Endothelial cell of umbilical vein (primary cell): ENCODE data around the gene ROCK2. TPM values are rescaled to one million over a fixed set of nuclear protein-coding genes. Genes with fewer than 3 reads are reported as not detected.

Experiments
- BruUV-seq: library from RNA; stranded (reverse); fragments of 400-500 nt; replicated peaks from 2 replicates; lab custom pipeline; 2021; lab: Mats Ljungman, UMichigan
- CTCF ChIA-PET: fragments of 300-600, 350-600 bp; sonication (Branson Sonifier 250); formaldehyde crosslinking; loops from one replicate; lab custom pipeline; 2021; ENCODE audit warnings: antibody characterized with exemption, inconsistent platforms; lab: Charles Lee
- POLR2A ChIA-PET: fragments of 300-600, 350-600 bp; sonication (Branson Sonifier 250); formaldehyde crosslinking; loops from one replicate; lab custom pipeline; 2021; ENCODE audit warnings: antibody characterized with exemption, inconsistent platforms; lab: Charles Lee
- DNase-seq: peaks from one replicate; pipeline ENCODE4 v3.0.0-alpha.2; 2011; ENCODE audit warnings: low read depth, low spot score
- FAIRE-seq: peaks from 2 replicates; lab custom pipeline; 2011; peaks lifted over from hg19 to GRCh38; lab: Jason Lieb, UNC
- H2AFZ ChIP-seq: 2 replicates; pipeline ENCODE4 v1.6.0; 2012; ENCODE audit warnings: low read depth, low read length, control low read depth, inconsistent platforms
- H3K27ac ChIP-seq: 2 replicates; pipeline ENCODE4 v1.5.1; 2011; ENCODE audit warnings: low read depth, mild to moderate bottlenecking, control low read depth, low read length, moderate library complexity; ENCODE audit not compliant: insufficient read depth
- H3K27me3 ChIP-seq, 2 experiments: 2 replicates each; pipeline versions ENCODE4 v1.6.0 to v1.6.1; 2011; ENCODE audit warnings: low read length in 2 of 2, mixed read lengths in 1 of 2; ENCODE audit not compliant: control insufficient read depth in 2 of 2, insufficient read depth in 2 of 2
- H3K36me3 ChIP-seq, 2 experiments: 2 replicates in 1 of 2; 3 replicates in 1 of 2; pipeline ENCODE4 v1.5.1; 2011; ENCODE audit warnings: low read length in 2 of 2, mild to moderate bottlenecking in 1 of 2, moderate library complexity in 1 of 2; ENCODE audit not compliant: control insufficient read depth in 2 of 2, insufficient read depth in 2 of 2; ENCODE audit errors: extremely low read depth in 1 of 2
- H3K4me1 ChIP-seq: 3 replicates; pipeline ENCODE4 v1.5.1; 2011; ENCODE audit warnings: mild to moderate bottlenecking, low read length; ENCODE audit not compliant: control insufficient read depth, insufficient read depth; ENCODE audit errors: extremely low read depth
- H3K4me2 ChIP-seq: 2 replicates; pipeline ENCODE4 v1.6.1; 2011; ENCODE audit warnings: low read length, control low read depth, mixed read lengths; ENCODE audit not compliant: insufficient read depth
- H3K4me3 ChIP-seq, 3 experiments: fragments of 200-600 bp in 1 of 3; sonication (generic), shearing (Covaris generic) in 1 of 3; replicated peaks in 1 of 3; 2 replicates each; pipeline ENCODE4 v1.5.1; 2011 to 2016; ENCODE audit warnings: control low read depth in 3 of 3, low read length in 3 of 3, mild to moderate bottlenecking in 2 of 3, inconsistent platforms in 1 of 3, low read depth in 1 of 3, moderate library complexity in 1 of 3; ENCODE audit not compliant: insufficient read depth in 1 of 3
- H3K79me2 ChIP-seq: 2 replicates; pipeline ENCODE4 v1.6.0; 2012; ENCODE audit warnings: low read length, inconsistent platforms; ENCODE audit not compliant: control insufficient read depth, insufficient read depth
- H3K9ac ChIP-seq: replicated peaks from 2 replicates; pipeline ENCODE3; 2011; ENCODE audit warnings: low read length, control low read depth; ENCODE audit not compliant: insufficient read depth; ENCODE audit errors: extremely low read depth
- H3K9me1 ChIP-seq: replicated peaks from 3 replicates; pipeline ENCODE4 v1.6.0; 2011; ENCODE audit warnings: mild to moderate bottlenecking, low read length; ENCODE audit not compliant: control insufficient read depth, insufficient read depth; ENCODE audit errors: extremely low read depth
- H3K9me3 ChIP-seq: replicated peaks from 2 replicates; pipeline ENCODE4 v1.5.1; 2012; ENCODE audit warnings: low read length, inconsistent platforms; ENCODE audit not compliant: control insufficient read depth, insufficient read depth
- H4K20me1 ChIP-seq: replicated peaks from 2 replicates; pipeline ENCODE3; 2011; ENCODE audit warnings: mild to moderate bottlenecking, low read length; ENCODE audit not compliant: control insufficient read depth, insufficient read depth; ENCODE audit errors: extremely low read depth
- EZH2 ChIP-seq: IDR thresholded peaks from 2 replicates; pipeline ENCODE4 v1.6.1; 2012; ENCODE audit warnings: borderline replicate concordance, low read depth, mild to moderate bottlenecking, moderate library complexity, low read length, inconsistent platforms; ENCODE audit not compliant: severe bottlenecking
- FOS ChIP-seq: IDR thresholded peaks from 2 replicates; pipeline ENCODE4 v1.6.1; 2011; ENCODE audit warnings: mild to moderate bottlenecking, low read length, moderate library complexity, borderline replicate concordance; ENCODE audit not compliant: insufficient read depth
- GATA2 ChIP-seq: IDR thresholded peaks from 2 replicates; pipeline ENCODE4 v1.7.0; 2011; ENCODE audit warnings: low read depth, mild to moderate bottlenecking, moderate library complexity, mixed read lengths, low read length; ENCODE audit not compliant: insufficient read length, insufficient read depth
- JUN ChIP-seq: IDR thresholded peaks from 2 replicates; pipeline ENCODE4 v1.6.1; 2011; ENCODE audit warnings: borderline replicate concordance, low read depth; ENCODE audit not compliant: insufficient read length, insufficient read depth
- MYC ChIP-seq: IDR thresholded peaks from one replicate; pipeline ENCODE4 v1.6.1; 2011; ENCODE audit warnings: mild to moderate bottlenecking, low read depth, low read length
- POLR2A ChIP-seq: IDR thresholded peaks from 2 replicates; pipeline ENCODE4 v1.6.1; 2012; ENCODE audit warnings: low read depth, mild to moderate bottlenecking, control low read depth, low read length
- POLR2AphosphoS5 ChIP-seq: IDR thresholded peaks from 2 replicates; pipeline ENCODE4 v1.6.1; 2012; ENCODE audit warnings: low read depth, mild to moderate bottlenecking, control low read depth, low read length, moderate library complexity; ENCODE audit not compliant: insufficient read depth
- dilution Hi-C: fragments of 300-500 bp; cut with MboI; formaldehyde crosslinking; loops from one replicate; pipeline ENCODE4 v1.15.0; 2019; ENCODE audit warnings: low sequenced_read_pairs; ENCODE audit not compliant: extremely low pct_ligation_motif_present
- intact Hi-C: fragments of 100-400 bp; cut with micrococcal nuclease; formaldehyde crosslinking; loops from one replicate; pipeline ENCODE4 v1.10.0; 2022
- polyA plus RNA-seq, 4 experiments: library from polyadenylated mRNA; depleted of rRNA in 3 of 4; stranded (reverse) in 3 of 4; unstranded in 1 of 4; fragments of >200 nt; gene quantifications; 2 replicates each; pipeline versions ENCODE4 v1.2.1 to v1.2.3, GENCODE V29; 2011 to 2012; ENCODE audit warnings: missing spikeins in 1 of 4
- total RNA-seq: library from RNA; stranded (reverse); gene quantifications from 2 replicates; pipeline ENCODE4 v1.2.3, GENCODE V29; 2021
- TF ChIP-seq, protein P1 (sequence below): IDR thresholded peaks from 2 replicates; pipeline ENCODE4 v1.6.1; 2011; ENCODE audit not compliant: insufficient read depth, insufficient read length
- TF ChIP-seq, protein P2 (sequence below), 2 donors: IDR thresholded peaks; 1 replicate in 1 of 2; 2 replicates in 1 of 2; pipeline ENCODE4 v1.5.1; 2011; ENCODE audit warnings: low read length in 2 of 2, mild to moderate bottlenecking in 2 of 2, moderate library complexity in 2 of 2, control low read depth in 1 of 2, inconsistent platforms in 1 of 2, low read depth in 1 of 2; ENCODE audit not compliant: insufficient read depth in 1 of 2; ENCODE audit errors: extremely low read depth in 1 of 2

ROCK2 gene
- total and polyA plus RNA-seq, 2 donors (not counting 3 experiments of a cell fraction or from before 2014, with no cell fraction given) = 5.2 to 56.5 TPM

DNA sequence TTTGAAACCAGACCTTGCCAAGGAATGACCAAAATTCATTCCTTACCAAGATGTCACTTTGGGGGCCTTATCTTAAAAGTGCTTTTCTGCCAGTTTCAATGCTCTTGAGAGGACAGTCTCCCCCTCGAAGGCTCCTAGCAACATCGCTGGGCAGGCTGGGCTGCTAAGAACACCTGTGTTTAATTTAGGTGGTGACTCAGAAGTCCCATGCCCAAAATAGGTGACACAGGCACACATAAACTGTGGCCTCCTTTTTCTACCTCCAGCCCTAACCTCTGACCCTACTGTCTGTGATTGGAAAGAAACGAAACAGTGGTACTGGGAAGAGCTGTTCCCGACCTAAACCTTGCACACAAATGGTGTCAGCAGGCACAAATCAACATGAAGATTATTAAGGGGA lies 28.7 kb upstream of the ROCK2 start:
- Histone ChIP-seq H3K27ac (no peak overlapping the region), H4K20me1 (no peaks in the 10 kb centered on the region), H3K9me3 (no peaks in the 10 kb centered on the region), H3K79me2 (no peaks in the 10 kb centered on the region), H2AFZ (no peak overlapping the region), H3K4me3 (no peak overlapping the region), H3K9me1 (no peaks in the 10 kb centered on the region), H3K36me3 (no peaks in the 10 kb centered on the region), H3K4me1 (peaks cover 13% of the 10 kb centered on the region), H3K27me3 (no peaks in the 10 kb centered on the region), H3K9ac (no peak overlapping the region), H3K4me2 (no peak overlapping the region)
- FAIRE-seq (no peak), DNase-seq (no peak)
- POLR2A ChIA-PET = no interaction called here
- CTCF ChIA-PET = interaction anchor here (1.2 to 3.2 kb wide), 2 partner anchors 9 to 39 kb away, joined by 3 to 25 read pairs; no protein-coding TSS in a partner anchor
- dilution Hi-C loops (no loop called here), intact Hi-C loops (no loop called here)
- no peak for TF ChIP-seq POLR2A
- TF ChIP-seq JUN = no peak
- no peak for TF ChIP-seq GATA2
- no peak for TF ChIP-seq POLR2AphosphoS5
- TF ChIP-seq, protein P1, sequence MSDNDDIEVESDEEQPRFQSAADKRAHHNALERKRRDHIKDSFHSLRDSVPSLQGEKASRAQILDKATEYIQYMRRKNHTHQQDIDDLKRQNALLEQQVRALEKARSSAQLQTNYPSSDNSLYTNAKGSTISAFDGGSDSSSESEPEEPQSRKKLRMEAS = no peak
- TF ChIP-seq FOS = no peak
- TF ChIP-seq MYC = no peak
- TF ChIP-seq, protein P2, sequence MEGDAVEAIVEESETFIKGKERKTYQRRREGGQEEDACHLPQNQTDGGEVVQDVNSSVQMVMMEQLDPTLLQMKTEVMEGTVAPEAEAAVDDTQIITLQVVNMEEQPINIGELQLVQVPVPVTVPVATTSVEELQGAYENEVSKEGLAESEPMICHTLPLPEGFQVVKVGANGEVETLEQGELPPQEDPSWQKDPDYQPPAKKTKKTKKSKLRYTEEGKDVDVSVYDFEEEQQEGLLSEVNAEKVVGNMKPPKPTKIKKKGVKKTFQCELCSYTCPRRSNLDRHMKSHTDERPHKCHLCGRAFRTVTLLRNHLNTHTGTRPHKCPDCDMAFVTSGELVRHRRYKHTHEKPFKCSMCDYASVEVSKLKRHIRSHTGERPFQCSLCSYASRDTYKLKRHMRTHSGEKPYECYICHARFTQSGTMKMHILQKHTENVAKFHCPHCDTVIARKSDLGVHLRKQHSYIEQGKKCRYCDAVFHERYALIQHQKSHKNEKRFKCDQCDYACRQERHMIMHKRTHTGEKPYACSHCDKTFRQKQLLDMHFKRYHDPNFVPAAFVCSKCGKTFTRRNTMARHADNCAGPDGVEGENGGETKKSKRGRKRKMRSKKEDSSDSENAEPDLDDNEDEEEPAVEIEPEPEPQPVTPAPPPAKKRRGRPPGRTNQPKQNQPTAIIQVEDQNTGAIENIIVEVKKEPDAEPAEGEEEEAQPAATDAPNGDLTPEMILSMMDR (IDR thresholded peaks at IDR 0.05; ENCODE audit: extremely low read depth in 1 of 2, insufficient read depth in 1 of 2, low read depth in 1 of 2, low read length in 2 of 2) = no peak
- no peak for TF ChIP-seq EZH2
- no TSS peak for BruUV-seq
